Activated naive CD4-positive, alpha-beta T cell treated with anti-CD3 and anti-CD28 coated beads, Interleukin-2, amount 50 U/mL, for 72 hours (primary cell): ENCODE results near the gene AKNAD1. TPM values are rescaled to one million over a fixed set of nuclear protein-coding genes. Genes with fewer than 3 reads are reported as not detected.

Experiments
- ATAC-seq, 2 donors: fragments of 150-1000 bp; cut with Tn5 transposase; 2 replicates each; pipeline ENCODE4 v1.10.0; 2021; ENCODE audit warnings: mild to moderate bottlenecking in 2 of 2, moderate library complexity in 2 of 2
- DNase-seq, 2 donors: peaks; one replicate each; pipeline ENCODE4 v3.0.0; 2021 to 2022; ENCODE audit warnings: low spot score in 2 of 2
- H3K27ac Mint-ChIP-seq, 2 donors: one replicate each; pipeline ENCODE4 v1.8.0; 2022; ENCODE audit warnings: mild to moderate bottlenecking in 2 of 2, mixed read lengths in 2 of 2
- H3K36me3 Mint-ChIP-seq, 2 donors: one replicate each; pipeline ENCODE4 v1.8.0; 2022; ENCODE audit warnings: mixed read lengths in 2 of 2
- H3K9me3 Mint-ChIP-seq, 2 donors: one replicate each; pipeline ENCODE4 v1.8.0; 2022; ENCODE audit warnings: mixed read lengths in 2 of 2
- total RNA-seq, 2 donors: library from RNA; stranded (reverse); gene quantifications; one replicate each; pipeline ENCODE4 v1.2.3, GENCODE V29; 2022

The AKNAD1 gene
- total RNA-seq, 2 donors from 2014 or later, result not detected

DNA sequence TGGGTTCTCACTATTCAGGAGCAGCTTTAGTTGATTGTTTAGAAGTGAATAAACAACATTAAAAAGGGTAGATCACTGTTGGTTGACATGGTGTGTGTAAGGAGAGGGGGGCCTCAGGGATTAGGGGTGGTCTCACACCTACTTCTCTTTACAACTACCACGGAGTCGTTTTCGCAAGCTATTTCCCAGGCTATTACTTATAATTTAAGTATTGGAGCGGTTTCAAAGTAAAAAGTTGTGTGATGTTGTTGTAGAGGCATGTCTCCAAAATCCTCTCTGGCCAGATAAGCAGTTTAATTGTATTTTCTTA is 21.2 kb upstream of the AKNAD1 start:
- Mint-ChIP-seq H3K9me3 (no peaks in the 10 kb centered on the region), H3K36me3 (peaks cover 0 to 5% of the 10 kb centered on the region in 2 donors), H3K27ac (no peak overlapping the region)
- ATAC-seq, result no peak
- no peak for DNase-seq

DNA sequence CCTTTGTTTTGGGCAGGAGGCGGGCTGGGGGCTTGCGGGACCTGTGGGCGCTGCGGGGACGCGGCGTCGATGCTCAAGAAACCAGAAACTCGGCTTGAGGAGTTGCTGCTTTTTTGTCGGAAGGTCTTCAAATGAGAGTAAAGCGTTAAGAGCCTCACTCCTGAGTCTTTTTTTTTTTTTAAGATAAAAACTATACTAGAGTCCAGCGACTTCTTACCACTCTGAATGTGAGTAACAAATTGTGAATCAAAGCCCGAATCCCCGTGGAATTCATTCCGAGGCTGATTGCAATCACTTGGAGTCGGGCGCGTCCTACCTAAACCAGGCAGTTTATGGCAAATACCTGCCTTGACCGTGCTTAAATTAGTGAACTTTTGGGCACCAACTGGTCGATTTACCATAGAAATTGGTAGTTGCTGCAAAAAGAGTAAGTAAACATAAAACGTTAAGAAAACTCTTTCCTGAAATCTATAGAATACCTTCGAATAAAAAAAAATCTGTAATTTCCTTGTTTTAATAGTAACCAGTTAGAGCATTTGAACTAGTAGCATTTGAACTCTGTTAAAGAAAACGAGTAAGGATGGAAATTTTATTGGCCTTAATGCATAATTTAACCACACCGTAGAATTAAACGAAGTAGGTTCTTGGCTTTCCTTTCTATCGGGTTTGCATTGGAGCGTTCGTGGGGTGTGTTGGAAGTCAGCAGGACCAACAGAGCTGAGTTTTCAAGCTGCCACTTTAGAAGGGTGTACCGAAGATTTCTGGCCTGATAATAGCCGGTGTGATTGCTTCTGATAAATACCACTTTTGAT is 20.7 kb upstream of the AKNAD1 start:
- no peaks in the 10 kb centered on the region for H3K9me3 Mint-ChIP-seq

DNA sequence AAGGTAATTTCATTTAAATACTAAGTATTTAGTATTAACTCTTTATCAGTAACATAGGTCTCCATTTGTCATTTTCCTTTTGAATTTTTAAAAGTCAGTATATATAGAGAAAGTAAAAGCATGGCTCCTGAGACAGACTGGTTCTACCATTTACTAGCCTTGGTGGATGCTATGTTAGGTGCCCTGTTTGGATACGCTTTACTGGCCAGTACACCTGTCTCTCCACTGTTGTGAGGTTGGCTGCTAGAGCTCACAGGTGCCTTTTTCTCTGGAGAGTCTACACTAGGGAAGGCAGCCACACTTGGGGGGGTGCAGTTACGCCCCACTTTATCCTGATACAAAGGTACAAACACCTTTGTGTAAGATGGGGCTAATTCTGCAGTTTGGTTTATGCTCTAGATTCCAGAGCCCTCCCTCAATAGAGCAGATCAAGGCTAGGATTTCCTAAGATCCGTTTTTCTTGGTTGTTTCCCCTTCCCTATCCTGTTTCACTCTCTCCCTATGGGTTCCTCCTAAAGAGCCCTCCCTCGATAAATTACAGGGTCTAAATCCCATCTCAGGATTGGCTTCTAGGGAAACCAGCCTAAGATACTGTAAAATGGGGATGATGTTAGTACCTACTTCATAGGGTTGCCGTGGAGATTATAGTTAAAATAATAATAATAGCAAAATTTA is 14.3 kb upstream of the AKNAD1 start:
- Mint-ChIP-seq H3K36me3 (no peaks in the 10 kb centered on the region), H3K27ac (no peak overlapping the region), H3K9me3 (no peaks in the 10 kb centered on the region)
- ATAC-seq (no peak), DNase-seq (no peak)

More for the DNA sequence above, 20.7 kb upstream of the AKNAD1 start:
- peak in 1 of 2 donors; percentile 10 for DNase-seq
- Mint-ChIP-seq H3K36me3 (peaks cover 0 to 5% of the 10 kb centered on the region in 2 donors), H3K27ac (peak overlapping the region in 1 of 2 donors; percentile 92)
- ATAC-seq, result no peak

DNA sequence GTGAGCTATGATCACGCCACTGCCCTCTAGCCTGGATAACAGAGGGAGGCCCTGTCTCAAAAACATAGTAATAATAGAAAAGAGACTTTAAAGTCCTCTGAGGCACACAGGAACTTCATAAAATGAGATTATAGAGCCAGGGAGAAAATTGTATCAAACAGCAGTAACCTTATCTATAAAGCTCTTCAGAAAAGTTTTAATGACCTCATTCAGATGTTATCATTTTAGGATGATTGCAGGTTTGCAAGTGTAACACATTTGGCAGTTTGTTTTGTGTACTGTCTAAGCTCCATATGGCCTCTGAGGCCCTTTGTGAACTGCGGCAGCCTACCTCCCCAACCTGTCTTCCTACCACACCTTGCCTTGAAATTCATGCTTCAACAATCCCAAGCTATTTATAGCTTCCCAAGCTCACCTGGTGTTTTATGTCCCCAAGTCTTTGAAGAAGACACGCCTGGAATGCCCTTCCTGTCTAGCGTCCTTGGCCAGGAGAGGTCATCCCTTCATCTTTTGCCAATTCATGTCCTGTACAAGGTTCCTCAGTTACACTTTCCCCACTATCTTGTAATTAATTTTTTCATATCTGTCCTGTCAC is 8.5 kb upstream of the AKNAD1 start:
- Mint-ChIP-seq H3K36me3 (no peaks in the 10 kb centered on the region), H3K9me3 (no peaks in the 10 kb centered on the region), H3K27ac (no peak overlapping the region)
- ATAC-seq, result no peak
- no peak for DNase-seq

DNA sequence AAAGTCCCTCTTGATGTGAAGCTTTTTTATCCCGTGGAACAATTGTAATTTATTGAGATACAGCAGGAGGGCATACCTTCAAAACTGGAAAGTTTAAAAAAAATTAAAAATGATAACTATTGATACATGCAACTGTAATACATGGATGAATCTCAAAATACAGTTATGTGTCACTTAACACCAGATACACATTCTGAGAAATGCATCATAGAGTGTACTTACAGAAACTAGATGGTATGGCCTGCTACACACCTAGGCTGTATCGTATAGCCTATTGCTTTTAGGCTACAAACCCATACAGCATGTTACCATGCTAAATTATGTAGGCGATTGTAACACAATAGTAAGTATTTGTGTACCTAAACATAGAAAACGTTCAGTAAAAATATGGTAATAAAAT is 7.1 kb upstream of the AKNAD1 start:
- DNase-seq, result no peak
- ATAC-seq, result peak in 1 of 2 donors; percentile 76
- H3K36me3 Mint-ChIP-seq, result no peaks in the 10 kb centered on the region
- no peaks in the 10 kb centered on the region for H3K9me3 Mint-ChIP-seq
- H3K27ac Mint-ChIP-seq, result no peak overlapping the region

DNA sequence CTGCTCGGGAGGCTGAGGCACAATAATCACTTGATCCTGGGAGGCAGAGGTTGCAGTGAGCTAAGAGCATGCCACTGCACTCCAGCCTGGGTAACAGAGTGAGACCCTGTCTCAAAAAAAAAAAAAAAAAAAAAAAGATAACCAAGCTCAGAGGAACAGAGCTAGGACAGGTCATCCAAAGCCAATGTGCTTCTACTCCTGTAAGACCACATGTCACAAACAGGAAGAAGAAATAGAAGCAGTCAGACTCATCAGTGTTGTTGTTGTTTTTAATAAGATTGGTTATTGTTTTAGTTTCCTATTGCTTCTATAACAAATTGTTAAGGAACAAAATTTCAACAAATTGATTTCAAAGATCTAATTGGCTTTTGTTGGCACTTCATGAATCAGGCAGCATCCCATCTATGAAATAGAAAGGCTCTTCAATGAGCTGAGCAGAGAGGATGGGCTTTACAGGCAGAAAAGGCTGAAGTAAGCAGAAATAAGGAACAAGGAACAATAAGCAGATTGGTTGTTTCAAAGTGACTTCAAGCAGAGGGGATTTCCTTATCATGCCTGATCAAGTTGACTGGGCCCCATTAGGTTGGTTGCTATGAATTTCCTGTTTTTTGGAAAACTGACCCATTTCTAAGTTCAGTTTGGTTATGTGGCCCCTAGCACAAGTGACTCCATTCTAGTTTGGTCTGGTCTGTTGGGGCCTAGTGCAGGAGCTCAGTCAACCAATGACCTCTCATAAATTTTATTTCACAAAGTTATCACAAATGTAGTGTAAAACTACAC is 6.0 kb upstream of the AKNAD1 start:
- Mint-ChIP-seq H3K27ac (no peak overlapping the region), H3K9me3 (no peaks in the 10 kb centered on the region), H3K36me3 (no peaks in the 10 kb centered on the region)
- DNase-seq, result no peak
- no peak for ATAC-seq

DNA sequence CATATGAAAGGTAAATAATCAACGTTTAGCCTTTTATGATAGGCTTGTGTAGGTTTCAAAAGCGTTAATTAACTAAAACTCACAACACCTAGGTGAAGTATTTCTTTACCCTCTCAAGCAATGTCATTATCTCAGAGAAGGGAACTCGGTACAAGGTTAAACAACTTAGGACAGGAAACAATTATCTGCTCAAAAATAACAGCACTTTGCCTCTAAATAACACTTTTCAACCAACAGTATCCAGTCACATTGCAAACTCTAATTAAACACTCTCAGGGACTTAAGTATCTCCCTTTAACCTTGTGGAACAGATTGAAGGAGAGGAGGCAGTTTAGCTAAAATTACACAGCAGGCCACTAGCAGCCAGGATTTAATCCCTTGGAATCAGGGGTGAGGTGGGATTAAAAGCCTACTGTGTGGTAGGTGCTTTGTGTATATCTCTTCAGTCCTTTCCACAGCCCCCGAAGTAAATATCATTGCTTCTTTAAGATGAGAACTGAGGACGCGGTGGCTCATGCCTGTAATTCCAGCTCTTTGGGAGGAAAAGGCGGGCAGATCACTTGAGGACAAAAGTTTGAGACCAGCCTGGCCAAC is 5.2 kb upstream of the AKNAD1 start:
- ATAC-seq (no peak), DNase-seq (no peak)
- Mint-ChIP-seq H3K9me3 (no peaks in the 10 kb centered on the region), H3K36me3 (no peaks in the 10 kb centered on the region), H3K27ac (no peak overlapping the region)

DNA sequence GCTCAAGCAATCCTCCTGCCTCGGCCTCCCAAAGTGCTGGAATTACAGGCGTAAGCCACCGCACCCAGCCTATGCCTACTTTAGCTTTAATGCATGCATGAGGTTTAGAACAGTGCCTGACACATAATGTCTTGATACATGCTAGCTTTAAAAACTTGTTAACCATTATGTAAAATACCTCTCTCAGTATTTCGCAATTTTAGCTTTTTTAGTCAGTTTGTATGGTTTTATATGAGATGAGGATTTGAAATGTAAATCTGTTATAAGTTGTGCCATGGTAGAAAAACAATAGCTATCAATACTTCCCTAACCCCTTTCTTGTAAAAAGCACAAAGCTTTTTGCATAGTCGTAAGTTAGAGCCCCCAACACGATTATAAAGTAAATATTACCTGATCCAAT is 4.7 kb upstream of the AKNAD1 start:
- DNase-seq (no peak), ATAC-seq (no peak)
- Mint-ChIP-seq H3K27ac (no peak overlapping the region), H3K9me3 (no peaks in the 10 kb centered on the region), H3K36me3 (no peaks in the 10 kb centered on the region)

DNA sequence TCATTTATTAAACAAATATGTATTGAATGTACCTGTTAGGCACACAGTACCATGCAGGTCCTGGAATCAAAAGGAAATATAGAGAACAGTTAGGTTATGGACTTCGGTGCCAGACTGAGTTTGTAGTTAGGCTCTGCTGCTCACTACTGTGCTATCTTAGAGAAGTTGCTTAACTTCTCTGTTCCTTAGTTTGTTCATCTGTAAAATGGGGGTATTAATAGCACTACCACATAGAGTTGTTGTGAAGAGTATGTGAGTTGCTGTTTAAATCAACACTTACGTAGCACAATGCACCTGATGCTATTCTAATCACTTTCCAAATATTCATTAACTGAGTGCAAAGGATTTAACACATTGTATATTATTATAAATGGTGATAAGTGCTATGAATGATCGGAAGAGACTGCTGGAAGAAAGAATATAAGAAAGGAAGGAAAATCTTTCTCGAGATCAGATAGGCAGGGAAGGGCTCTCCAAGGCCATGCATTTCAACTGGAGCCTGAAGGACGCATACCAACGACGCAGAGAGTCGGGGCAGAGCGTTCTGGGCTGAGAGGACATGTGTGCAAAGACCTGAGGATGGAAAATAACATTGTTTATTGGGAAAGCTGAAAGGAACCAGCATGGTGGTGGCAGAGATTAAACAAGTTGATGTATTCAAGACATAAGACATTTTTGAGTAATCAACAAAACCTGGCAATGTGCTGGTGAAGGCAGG is 3.5 kb upstream of the AKNAD1 start:
- ATAC-seq (no peak), DNase-seq (no peak)
- Mint-ChIP-seq H3K36me3 (no peaks in the 10 kb centered on the region), H3K9me3 (no peaks in the 10 kb centered on the region), H3K27ac (no peak overlapping the region)

DNA sequence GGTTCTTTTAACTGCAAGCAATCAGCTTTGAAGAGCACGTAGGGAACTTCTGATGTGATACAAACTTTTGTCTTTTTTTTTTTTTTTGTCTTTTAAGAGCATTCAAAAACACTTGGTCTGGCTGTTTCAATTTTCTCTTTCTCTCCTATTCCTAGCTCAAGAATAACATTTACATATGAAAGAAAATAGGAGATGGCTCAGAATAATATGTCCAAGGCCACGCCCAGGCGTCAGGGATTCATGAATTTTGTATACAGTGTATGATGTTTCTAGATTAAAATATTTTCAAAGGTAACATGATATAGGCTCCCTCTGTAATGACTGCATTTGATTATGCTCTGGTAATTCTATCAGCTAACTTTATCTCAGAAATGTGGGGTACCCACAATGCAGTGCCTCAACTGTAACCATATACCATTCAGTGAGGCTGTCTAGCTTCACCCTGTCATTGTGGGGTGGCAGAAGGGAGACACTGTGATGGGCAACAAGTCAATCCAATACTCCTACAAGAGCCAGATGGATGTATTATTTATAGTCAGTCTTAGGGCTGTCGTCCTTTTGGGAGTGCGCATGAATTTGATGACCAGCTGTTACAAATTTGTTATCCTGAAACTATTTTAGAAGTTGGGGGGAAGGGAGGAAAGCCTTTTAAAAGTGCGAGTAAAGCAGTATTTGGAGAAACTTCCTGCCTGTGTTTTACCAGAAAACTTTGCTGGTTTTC is 1.5 kb upstream of the AKNAD1 start:
- Mint-ChIP-seq H3K27ac (no peak overlapping the region), H3K36me3 (no peaks in the 10 kb centered on the region), H3K9me3 (no peaks in the 10 kb centered on the region)
- no peak for ATAC-seq
- no peak for DNase-seq

DNA sequence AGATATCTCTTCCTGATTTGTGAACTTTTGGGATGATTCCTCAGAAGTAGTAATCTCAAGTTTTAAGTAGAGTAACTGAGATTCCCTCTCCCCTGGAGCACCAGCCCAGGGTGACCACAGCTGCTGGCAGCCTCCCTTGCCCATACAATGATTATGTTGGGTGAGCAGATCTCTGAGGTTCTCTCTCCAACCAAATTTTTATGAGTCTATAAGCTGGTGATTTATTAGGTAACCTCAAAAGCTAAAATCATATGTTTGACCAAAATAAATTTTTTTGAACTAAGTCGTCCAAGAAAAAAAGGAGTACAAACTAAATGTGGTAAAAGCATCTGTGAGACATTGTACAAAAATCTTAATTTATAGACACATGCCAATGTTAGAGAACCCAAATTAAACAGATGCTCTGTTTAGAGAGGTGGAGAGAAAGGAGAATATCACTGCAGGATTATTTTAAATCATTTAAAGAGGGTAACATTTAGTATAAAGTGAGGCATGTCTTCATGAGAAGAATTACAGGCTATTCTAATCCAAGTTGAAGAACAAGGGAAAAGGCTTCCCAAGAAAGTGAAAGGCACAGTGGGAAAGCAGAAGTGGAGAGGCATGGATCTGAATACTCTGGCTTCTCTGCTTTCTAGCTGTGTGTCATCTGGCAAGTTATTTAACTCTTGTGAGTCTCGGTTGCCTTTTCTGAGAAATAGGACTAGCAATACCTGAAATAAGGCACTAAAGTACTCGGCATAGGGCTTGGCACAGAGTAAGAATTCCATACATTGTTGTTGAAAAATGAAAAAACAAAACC is 2.5 kb downstream of the AKNAD1 start:
- Mint-ChIP-seq H3K27ac (no peak overlapping the region), H3K36me3 (no peaks in the 10 kb centered on the region), H3K9me3 (no peaks in the 10 kb centered on the region)
- DNase-seq (no peak), ATAC-seq (no peak)

DNA sequence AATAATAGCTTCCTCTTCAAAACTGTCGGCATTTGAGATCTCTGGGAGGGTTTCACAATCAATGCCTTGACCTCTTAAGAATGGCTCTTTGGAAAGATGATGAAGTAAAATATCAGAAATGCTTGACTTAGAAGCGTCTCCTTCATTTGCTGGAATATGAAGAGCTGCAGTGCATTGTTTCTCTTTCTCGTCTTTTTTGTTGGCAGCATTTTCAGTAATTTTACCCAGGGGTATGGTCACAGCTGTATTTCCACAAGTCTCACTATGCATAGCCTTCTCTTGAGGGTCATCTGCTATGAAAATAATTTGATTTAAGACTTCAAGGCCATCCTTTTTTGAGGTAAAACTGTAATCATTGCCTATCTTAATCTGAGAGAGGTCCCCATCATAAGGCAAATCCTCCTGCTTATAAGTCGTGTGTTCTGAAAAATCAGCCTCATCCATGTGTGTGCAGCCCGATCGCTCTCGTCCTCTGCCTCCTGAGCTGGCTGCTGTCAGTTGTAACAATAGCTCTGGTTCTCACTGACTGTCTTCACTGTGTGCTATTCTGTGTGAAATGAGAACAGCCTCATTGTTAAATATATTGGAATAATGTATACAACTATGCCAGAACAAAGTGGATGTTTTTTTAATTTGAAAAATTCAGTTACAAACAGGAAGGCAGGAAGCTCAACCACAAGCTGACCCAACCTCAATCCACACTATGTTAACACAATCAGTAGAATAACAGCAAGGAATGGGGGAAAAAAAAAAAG is 4.5 kb downstream of the AKNAD1 start:
- peak overlapping the region in 1 of 2 donors; percentile 38 for H3K27ac Mint-ChIP-seq
- no peak for ATAC-seq

DNA sequence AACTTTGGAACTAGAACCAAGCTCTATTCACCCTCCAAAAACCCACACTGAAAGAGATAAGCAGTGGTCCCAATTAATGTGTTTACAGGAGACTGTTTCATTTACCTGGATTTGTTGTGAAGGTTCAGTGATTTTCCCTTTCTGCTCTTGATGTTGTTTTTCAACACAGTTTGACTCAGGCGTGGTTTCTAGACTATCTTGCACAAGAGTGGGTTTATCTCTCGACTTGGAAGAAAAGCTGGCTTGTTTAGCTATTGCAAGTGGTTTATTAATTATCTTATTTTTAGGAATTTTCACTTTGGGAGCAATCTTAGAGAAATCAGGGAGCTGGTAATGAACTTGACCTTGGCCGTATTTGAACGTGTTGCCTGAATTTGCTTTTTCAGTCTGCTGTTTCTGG is 5.3 kb downstream of the AKNAD1 start:
- no peak for DNase-seq

More for the DNA sequence above, 4.5 kb downstream of the AKNAD1 start:
- H3K36me3 Mint-ChIP-seq, result no peaks in the 10 kb centered on the region
- H3K9me3 Mint-ChIP-seq, result no peaks in the 10 kb centered on the region
- DNase-seq, result no peak

DNA sequence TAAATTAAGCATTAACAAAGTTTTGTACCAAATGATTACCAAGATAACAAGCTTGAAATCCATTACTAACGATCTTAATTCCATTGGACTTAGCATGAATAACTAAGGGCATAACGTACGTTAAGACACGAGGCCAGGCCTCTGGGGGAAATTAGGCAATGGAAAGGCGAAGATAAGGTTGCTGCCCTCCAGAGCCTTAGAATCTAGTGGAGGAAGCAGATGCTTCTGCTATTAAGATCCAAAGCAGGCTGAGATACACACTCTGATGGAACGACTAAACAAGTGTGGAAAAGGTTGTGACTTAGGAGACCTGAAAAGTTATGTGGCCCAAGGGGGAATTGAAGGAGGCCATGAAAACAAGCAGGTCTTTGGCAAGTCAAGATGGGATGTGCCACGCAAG is 6.0 kb downstream of the AKNAD1 start:
- no peak for ATAC-seq
- no peaks in the 10 kb centered on the region for H3K9me3 Mint-ChIP-seq
- no peak overlapping the region for H3K27ac Mint-ChIP-seq
- DNase-seq, result no peak
- H3K36me3 Mint-ChIP-seq, result no peaks in the 10 kb centered on the region

More for the DNA sequence above, 5.3 kb downstream of the AKNAD1 start:
- Mint-ChIP-seq H3K9me3 (no peaks in the 10 kb centered on the region), H3K27ac (no peak overlapping the region), H3K36me3 (no peaks in the 10 kb centered on the region)
- no peak for ATAC-seq
